ENCODE results near the gene NGEF.

The NGEF gene

DNA sequence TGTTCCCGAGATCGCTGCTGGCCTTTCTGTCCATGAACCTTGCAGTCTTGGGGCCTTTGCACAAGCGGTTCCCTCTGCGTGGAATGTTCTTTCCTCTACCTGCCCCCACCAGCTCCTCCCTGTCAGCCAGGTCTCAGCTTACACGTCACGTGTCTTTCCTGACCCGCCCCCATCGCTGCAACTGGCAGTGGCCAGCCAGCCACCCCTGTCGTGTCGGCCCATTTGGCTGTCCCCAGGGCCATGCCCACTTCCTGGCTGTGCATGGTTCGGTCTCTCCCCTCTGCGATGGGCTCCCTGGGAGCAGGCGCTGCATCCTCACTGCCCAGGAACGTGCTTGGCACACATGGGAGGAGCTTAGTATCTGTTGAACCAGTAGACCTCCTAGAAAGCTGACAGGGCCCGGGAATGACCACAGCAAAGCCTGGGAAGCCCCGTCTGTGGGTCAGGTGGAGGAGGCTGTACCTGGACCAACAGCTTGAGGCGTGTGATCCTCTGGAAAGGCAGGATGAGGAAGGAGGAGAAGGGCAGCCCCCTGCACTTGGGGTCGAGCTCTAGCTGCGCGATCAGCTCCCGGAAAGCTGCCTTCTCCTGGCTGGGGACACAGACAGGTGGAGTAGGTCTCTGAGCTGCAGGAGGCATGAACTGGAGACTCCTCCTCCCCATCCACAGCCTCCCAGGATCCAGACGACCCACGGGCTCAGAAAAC, 122.0 kb downstream of the NGEF start:
- H3K9me3 ChIP-seq, result no peaks in the 10 kb centered on the region
- no peak overlapping the region for H3K4me3 ChIP-seq (ENCODE audit: low read depth in 1 of 2, low read length in 1 of 2)
- H3K27me3 ChIP-seq, result peaks cover 18% of the 10 kb centered on the region
- no peak overlapping the region for H3K27ac ChIP-seq
- TF ChIP-seq, protein P1, sequence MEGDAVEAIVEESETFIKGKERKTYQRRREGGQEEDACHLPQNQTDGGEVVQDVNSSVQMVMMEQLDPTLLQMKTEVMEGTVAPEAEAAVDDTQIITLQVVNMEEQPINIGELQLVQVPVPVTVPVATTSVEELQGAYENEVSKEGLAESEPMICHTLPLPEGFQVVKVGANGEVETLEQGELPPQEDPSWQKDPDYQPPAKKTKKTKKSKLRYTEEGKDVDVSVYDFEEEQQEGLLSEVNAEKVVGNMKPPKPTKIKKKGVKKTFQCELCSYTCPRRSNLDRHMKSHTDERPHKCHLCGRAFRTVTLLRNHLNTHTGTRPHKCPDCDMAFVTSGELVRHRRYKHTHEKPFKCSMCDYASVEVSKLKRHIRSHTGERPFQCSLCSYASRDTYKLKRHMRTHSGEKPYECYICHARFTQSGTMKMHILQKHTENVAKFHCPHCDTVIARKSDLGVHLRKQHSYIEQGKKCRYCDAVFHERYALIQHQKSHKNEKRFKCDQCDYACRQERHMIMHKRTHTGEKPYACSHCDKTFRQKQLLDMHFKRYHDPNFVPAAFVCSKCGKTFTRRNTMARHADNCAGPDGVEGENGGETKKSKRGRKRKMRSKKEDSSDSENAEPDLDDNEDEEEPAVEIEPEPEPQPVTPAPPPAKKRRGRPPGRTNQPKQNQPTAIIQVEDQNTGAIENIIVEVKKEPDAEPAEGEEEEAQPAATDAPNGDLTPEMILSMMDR (IDR thresholded peaks at IDR 0.05), result no peak
- H3K36me3 ChIP-seq, result no peaks in the 10 kb centered on the region
- no peaks in the 10 kb centered on the region for H3K4me1 ChIP-seq (ENCODE audit: control insufficient read depth in 1 of 2, insufficient read depth in 1 of 2, low read depth in 1 of 2, low read length in 1 of 2)

DNA sequence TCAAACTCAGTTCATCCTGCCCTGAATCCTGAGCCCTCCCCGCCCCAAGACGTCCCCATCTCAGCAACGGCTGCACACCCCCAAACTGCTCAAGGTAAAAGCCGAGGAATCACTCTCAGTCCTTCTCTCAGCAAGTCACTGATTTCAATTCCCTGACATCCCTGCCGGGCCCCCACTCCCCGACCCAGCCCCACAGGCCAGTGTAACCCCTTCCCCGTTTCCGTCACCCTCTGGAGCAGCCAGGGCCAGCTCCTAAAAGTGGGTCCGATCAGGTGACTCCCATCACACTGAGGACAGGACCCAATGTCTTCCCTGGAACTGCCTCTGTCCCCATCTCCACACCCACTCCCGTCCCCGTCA, 122.5 kb downstream of the NGEF start:
- Histone ChIP-seq H3K9me3 (no peaks in the 10 kb centered on the region), H3K4me1 (ENCODE audit: control insufficient read depth in 1 of 2, insufficient read depth in 1 of 2, low read depth in 1 of 2, low read length in 1 of 2) (no peaks in the 10 kb centered on the region), H3K27ac (no peak overlapping the region), H3K4me3 (ENCODE audit: low read depth in 1 of 2, low read length in 1 of 2) (no peak overlapping the region), H3K36me3 (no peaks in the 10 kb centered on the region), H3K27me3 (peaks cover 18% of the 10 kb centered on the region)
- TF ChIP-seq, protein P1 (IDR thresholded peaks at IDR 0.05), result no peak

DNA sequence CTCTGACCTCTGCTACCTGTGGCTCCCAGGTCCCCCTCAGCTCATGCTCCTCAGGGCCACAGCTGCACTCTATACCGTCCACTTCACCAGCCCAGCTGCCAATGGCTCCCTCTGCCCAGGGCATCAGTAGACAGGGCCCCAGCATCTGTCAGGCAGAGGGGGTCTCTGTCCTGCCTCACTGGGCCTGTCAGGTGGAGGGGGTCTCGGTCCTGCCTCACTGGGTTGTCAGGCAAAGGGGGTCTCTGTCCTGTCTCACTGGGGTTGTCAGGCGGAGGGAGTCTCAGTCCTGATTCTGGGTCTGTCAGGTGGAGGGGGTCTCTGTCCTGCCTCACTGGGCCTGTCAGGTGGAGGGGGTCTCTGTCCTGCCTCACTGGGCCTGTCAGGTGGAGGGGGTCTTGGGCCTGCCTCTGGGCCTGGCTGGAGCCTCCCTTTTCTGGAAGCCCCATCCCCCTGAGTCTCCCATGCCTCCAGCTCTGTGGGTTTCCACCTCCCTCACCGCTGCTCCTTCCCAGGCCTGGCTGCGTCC, 123.1 kb downstream of the NGEF start:
- Histone ChIP-seq H3K4me1 (ENCODE audit: control insufficient read depth in 1 of 2, insufficient read depth in 1 of 2, low read depth in 1 of 2, low read length in 1 of 2) (no peaks in the 10 kb centered on the region), H3K27ac (no peak overlapping the region), H3K9me3 (no peaks in the 10 kb centered on the region), H3K4me3 (ENCODE audit: low read depth in 1 of 2, low read length in 1 of 2) (no peak overlapping the region), H3K27me3 (peaks cover 18% of the 10 kb centered on the region), H3K36me3 (no peaks in the 10 kb centered on the region)
- TF ChIP-seq, protein P1 (IDR thresholded peaks at IDR 0.05), result no peak

DNA sequence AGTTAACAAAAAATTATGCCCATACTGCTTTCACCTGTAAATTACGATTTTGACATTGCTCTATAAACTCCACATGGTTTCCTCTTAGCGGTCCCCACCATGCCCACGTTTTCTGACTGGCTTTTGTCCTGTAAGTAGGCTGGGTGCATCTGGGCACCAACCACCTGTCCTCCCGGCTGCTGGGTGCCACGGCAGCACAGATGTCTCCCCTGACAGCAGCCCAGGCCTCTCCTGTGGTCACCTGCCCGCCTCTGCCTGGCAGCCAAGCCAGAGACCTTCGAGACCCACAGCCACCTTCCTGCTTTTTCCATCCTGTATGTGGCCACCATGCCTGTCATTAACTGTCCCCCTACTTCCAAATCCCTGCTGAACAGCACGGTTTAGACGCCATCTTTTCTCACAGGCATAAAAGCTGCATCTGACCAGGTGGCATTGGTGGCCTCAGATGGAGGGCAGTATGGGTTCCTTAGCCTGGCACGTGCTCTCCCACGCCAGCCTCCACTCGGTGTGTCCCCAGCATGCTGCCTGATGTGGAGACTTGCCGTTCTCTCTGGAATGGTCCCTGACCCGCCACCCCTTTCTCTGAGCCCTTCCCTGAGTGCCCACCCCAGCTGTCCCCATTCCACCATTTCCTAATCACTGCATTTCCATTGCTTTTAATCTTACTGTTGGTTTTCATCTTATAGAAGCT, 124.1 kb downstream of the NGEF start:
- peaks cover 18% of the 10 kb centered on the region for H3K27me3 ChIP-seq
- no peaks in the 10 kb centered on the region for H3K9me3 ChIP-seq
- no peaks in the 10 kb centered on the region for H3K36me3 ChIP-seq
- TF ChIP-seq, protein P1 (IDR thresholded peaks at IDR 0.05), result no peak
- no peak overlapping the region for H3K4me3 ChIP-seq (ENCODE audit: low read depth in 1 of 2, low read length in 1 of 2)
- H3K4me1 ChIP-seq (ENCODE audit: control insufficient read depth in 1 of 2, insufficient read depth in 1 of 2, low read depth in 1 of 2, low read length in 1 of 2), result no peaks in the 10 kb centered on the region
- H3K27ac ChIP-seq, result no peak overlapping the region

DNA sequence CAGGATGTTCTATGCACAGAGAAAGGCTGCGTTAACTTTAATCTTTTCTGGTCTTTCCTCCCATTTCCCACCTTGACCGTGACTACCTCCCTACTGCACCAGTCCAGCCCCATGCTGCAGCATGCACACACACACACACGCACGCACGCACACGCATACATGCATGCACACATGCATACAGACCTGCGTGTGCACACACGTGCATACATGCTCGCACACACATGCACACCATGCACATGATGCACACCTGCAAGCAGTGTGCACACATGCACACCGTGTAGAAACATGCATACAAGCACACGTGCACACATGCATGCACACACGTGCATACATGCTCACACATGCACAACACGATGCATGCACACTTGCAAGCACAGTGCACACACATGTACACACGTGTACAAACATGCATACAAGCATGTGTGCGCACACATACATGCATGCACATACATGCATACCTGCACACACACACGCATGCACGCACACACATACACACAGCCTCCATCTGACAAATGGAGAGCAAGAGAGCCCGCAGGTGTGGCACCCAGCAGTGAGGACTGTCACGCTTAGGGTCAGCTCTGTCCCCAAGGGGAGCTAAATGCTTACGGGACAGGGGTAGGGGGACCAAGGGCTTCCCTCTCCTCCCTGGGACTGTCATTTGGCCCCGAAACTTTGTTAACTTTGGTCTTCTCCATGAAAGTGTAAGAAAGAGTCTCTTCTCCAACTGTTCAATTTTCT, 124.8 kb downstream of the NGEF start:
- Histone ChIP-seq H3K27ac (no peak overlapping the region), H3K4me1 (ENCODE audit: control insufficient read depth in 1 of 2, insufficient read depth in 1 of 2, low read depth in 1 of 2, low read length in 1 of 2) (no peaks in the 10 kb centered on the region), H3K36me3 (no peaks in the 10 kb centered on the region), H3K9me3 (no peaks in the 10 kb centered on the region), H3K4me3 (ENCODE audit: low read depth in 1 of 2, low read length in 1 of 2) (no peak overlapping the region), H3K27me3 (peaks cover 18% of the 10 kb centered on the region)
- TF ChIP-seq, protein P1 (IDR thresholded peaks at IDR 0.05), result no peak
